GM12878 (cell line): ENCODE measurements around the gene HECTD4. TPM values are rescaled to one million over a fixed set of nuclear protein-coding genes. Genes with fewer than 3 reads are reported as not detected.
A peak's percentile ranks its signal among the peaks of the same experiment; 100 is the strongest.

Source experiments
- ASH2L ChIP-seq: fragments of 300-600, 200-600 bp; sonication (generic); IDR thresholded peaks from 2 replicates; pipeline ENCODE4 v1.6.1; 2017; ENCODE audit warnings: low read depth, mild to moderate bottlenecking, borderline replicate concordance
- BACH1 ChIP-seq: fragments of 450-650 bp; IDR thresholded peaks from 2 replicates; pipeline ENCODE4 v1.6.1; 2017; ENCODE audit warnings: mild to moderate bottlenecking, borderline replicate concordance
- DPF2 ChIP-seq: fragments of 450-650 bp; IDR thresholded peaks from 2 replicates; pipeline ENCODE4 v1.6.1; 2017; ENCODE audit warnings: mild to moderate bottlenecking
- E4F1 ChIP-seq: fragments of 450-650 bp; IDR thresholded peaks from 2 replicates; pipeline ENCODE4 v1.6.1; 2018; ENCODE audit warnings: borderline replicate concordance, mild to moderate bottlenecking; ENCODE audit not compliant: partially characterized antibody
- EGR1 ChIP-seq, 2 experiments: IDR thresholded peaks; 1 replicate in 1 of 2; 2 replicates in 1 of 2; pipeline ENCODE4 v1.6.1; 2011 to 2012; ENCODE audit warnings: low read depth in 2 of 2, low read length in 2 of 2, borderline replicate concordance in 1 of 2, mild to moderate bottlenecking in 1 of 2, moderate library complexity in 1 of 2
- GABPA ChIP-seq: IDR thresholded peaks from 2 replicates; pipeline ENCODE4 v1.6.1; 2014; ENCODE audit warnings: antibody characterized with exemption, low read depth, mild to moderate bottlenecking, inconsistent platforms
- GATAD2B ChIP-seq: fragments of 450-650 bp; conservative IDR thresholded peaks from 2 replicates; pipeline ENCODE4 v1.6.1; 2017; ENCODE audit warnings: low read depth, mild to moderate bottlenecking, moderate library complexity
- IKZF1 ChIP-seq: fragments of 450-650 bp; conservative IDR thresholded peaks from 2 replicates; pipeline ENCODE4 v1.6.1; 2017; ENCODE audit warnings: antibody characterized with exemption, mild to moderate bottlenecking
- MEF2B ChIP-seq: fragments of 450-650 bp; IDR thresholded peaks from 2 replicates; pipeline ENCODE4 v1.6.1; 2018; ENCODE audit warnings: mild to moderate bottlenecking, moderate library complexity; ENCODE audit not compliant: partially characterized antibody, poor library complexity, severe bottlenecking
- MYC ChIP-seq: IDR thresholded peaks from 2 replicates; pipeline ENCODE4 v1.6.1; 2011; ENCODE audit warnings: mild to moderate bottlenecking, low read length, moderate library complexity, inconsistent platforms; ENCODE audit not compliant: insufficient read depth, insufficient replicate concordance, insufficient read length, severe bottlenecking
- NBN ChIP-seq: fragments of 450-650 bp; IDR thresholded peaks from 2 replicates; pipeline ENCODE4 v1.6.1; 2016
- NR2C1 ChIP-seq: fragments of 450-650 bp; IDR thresholded peaks from 2 replicates; pipeline ENCODE4 v1.6.1; 2017; ENCODE audit warnings: antibody characterized with exemption, mild to moderate bottlenecking, moderate library complexity
- PML ChIP-seq: IDR thresholded peaks from 2 replicates; pipeline ENCODE4 v1.6.1; 2012; ENCODE audit warnings: low read length, inconsistent platforms
- POLR2AphosphoS2 ChIP-seq: IDR thresholded peaks from 2 replicates; pipeline ENCODE4 v1.6.1; 2011; ENCODE audit warnings: low read depth, mild to moderate bottlenecking, low read length, improper control_type of control experiment, moderate library complexity
- REST ChIP-seq: IDR thresholded peaks from 2 replicates; pipeline ENCODE4 v1.6.1; 2012; ENCODE audit warnings: mild to moderate bottlenecking, low read depth, low read length
- RUNX3 ChIP-seq: IDR thresholded peaks from 2 replicates; pipeline ENCODE4 v1.6.1; 2012; ENCODE audit warnings: low read length, inconsistent platforms
- TARDBP ChIP-seq: IDR thresholded peaks from 2 replicates; pipeline ENCODE4 v1.6.1; 2016; ENCODE audit warnings: borderline replicate concordance
- ZBTB33 ChIP-seq: fragments of 450-650 bp; IDR thresholded peaks from 2 replicates; pipeline ENCODE4 v1.6.1; 2017; ENCODE audit warnings: mild to moderate bottlenecking
- polyA plus RNA-seq, 11 experiments: library from polyadenylated mRNA; depleted of rRNA in 4 of 11; unstranded in 6 of 11; stranded (reverse) in 5 of 11; fragments of >200 nt; fragmentation: Nextera tagmentation in 4 of 11; fragmentation: Illumina TruSeq in 1 of 11; extraction: Ambion mirVana in 4 of 11; extraction: Trizol in 1 of 11; gene quantifications; 1 replicate in 1 of 11; 2 replicates in 10 of 11; pipeline versions ENCODE4 v1.2.1 to v1.2.3, GENCODE V29; 2011 to 2016; ENCODE audit warnings: inconsistent platforms in 2 of 11, missing spikeins in 2 of 11, low read depth in 1 of 11
- total RNA-seq, 4 experiments: library from RNA; depleted of rRNA in 3 of 4; stranded (reverse); fragments of >200 nt in 3 of 4; fragmentation: Illumina TruSeq in 1 of 4; extraction: Trizol in 1 of 4; gene quantifications; 2 replicates each; pipeline versions ENCODE4 v1.2.1 to v1.2.3, GENCODE V29; 2013 to 2021
- TF ChIP-seq, protein P1 (sequence below): IDR thresholded peaks from 2 replicates; pipeline ENCODE4 v1.6.1; 2011; ENCODE audit warnings: low read depth, mild to moderate bottlenecking, low read length, moderate library complexity, borderline replicate concordance; ENCODE audit errors: extremely low read depth

Gene HECTD4
- total and polyA plus RNA-seq, 10 of the 15 experiments (the other 5 are each of a cell fraction or from before 2014, with no cell fraction given) = 5.8 to 43.9 (median 17.9) TPM

DNA sequence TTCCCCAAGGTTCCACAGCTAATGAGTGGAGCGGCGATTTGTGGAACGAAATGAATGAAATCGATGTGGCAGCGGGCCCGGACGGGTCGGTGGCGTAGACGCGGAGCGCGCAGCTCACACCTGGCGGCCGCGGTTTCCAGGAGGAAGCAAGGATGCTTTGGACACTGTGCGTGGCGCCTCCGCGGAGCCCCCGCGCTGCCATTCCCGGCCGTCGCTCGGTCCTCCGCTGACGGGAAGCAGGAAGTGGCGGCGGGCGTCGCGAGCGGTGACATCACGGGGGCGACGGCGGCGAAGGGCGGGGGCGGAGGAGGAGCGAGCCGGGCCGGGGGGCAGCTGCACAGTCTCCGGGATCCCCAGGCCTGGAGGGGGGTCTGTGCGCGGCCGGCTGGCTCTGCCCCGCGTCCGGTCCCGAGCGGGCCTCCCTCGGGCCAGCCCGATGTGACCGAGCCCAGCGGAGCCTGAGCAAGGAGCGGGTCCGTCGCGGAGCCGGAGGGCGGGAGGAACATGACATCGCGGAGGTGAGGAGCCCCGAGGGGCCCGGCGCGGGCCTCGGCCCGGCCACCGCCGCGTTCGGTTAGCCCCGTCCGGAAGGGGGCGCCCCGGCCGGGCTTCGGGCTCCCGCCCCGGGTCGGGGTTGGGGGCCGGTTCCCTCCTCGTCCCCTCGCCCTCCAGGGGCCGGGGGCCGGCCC lies 36.5 kb upstream of the HECTD4 start, which contains the start of gene PTPN11 (continued):
- TF ChIP-seq, protein P1, sequence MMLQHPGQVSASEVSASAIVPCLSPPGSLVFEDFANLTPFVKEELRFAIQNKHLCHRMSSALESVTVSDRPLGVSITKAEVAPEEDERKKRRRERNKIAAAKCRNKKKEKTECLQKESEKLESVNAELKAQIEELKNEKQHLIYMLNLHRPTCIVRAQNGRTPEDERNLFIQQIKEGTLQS = peak; percentile 93
- peak; percentile 86 for TF ChIP-seq NBN
- peak; percentile 97 for TF ChIP-seq GATAD2B
- TF ChIP-seq MEF2B = peak; percentile 19
- TF ChIP-seq IKZF1 = peak; percentile 93
- peak; percentile 48 for TF ChIP-seq MYC
- TF ChIP-seq GABPA = peak; percentile 82
- peak; percentile 42 for TF ChIP-seq BACH1
- TF ChIP-seq POLR2AphosphoS2 = peak; percentile 97
- TF ChIP-seq ASH2L = peak; percentile 60; the same call in 1 of the 2 replicates
- TF ChIP-seq TARDBP = peak; percentile 84; the same call in 1 of the 2 replicates
- peak; percentile 38 for TF ChIP-seq RUNX3
- TF ChIP-seq NR2C1 = no peak
- TF ChIP-seq PML = peak; percentile 96
- peak; percentile 88 for TF ChIP-seq E4F1
- no peak for TF ChIP-seq ZBTB33
- TF ChIP-seq DPF2 = peak; percentile 82
- peak in 1 of 2 experiments; percentile 90; a peak in 2 of 3 replicates for TF ChIP-seq EGR1 (IDR thresholded peaks at IDR 0.05; ENCODE audit: borderline replicate concordance in 1 of 2, low read depth in 2 of 2, low read length in 2 of 2)
- no peak for TF ChIP-seq REST
